NCI-H2171 (cell line): ENCODE results near the gene TRERF1.
"Not testable (repeated sequence)": the region's sequence is repeated elsewhere in the genome, so short reads cannot be mapped to it uniquely, and the experiment has no call there.

ENCODE experiments used
- DNase-seq: peaks from one replicate; lab custom pipeline; 2025; lab: John Stamatoyannopoulos, UW

TRERF1 gene, protein sequence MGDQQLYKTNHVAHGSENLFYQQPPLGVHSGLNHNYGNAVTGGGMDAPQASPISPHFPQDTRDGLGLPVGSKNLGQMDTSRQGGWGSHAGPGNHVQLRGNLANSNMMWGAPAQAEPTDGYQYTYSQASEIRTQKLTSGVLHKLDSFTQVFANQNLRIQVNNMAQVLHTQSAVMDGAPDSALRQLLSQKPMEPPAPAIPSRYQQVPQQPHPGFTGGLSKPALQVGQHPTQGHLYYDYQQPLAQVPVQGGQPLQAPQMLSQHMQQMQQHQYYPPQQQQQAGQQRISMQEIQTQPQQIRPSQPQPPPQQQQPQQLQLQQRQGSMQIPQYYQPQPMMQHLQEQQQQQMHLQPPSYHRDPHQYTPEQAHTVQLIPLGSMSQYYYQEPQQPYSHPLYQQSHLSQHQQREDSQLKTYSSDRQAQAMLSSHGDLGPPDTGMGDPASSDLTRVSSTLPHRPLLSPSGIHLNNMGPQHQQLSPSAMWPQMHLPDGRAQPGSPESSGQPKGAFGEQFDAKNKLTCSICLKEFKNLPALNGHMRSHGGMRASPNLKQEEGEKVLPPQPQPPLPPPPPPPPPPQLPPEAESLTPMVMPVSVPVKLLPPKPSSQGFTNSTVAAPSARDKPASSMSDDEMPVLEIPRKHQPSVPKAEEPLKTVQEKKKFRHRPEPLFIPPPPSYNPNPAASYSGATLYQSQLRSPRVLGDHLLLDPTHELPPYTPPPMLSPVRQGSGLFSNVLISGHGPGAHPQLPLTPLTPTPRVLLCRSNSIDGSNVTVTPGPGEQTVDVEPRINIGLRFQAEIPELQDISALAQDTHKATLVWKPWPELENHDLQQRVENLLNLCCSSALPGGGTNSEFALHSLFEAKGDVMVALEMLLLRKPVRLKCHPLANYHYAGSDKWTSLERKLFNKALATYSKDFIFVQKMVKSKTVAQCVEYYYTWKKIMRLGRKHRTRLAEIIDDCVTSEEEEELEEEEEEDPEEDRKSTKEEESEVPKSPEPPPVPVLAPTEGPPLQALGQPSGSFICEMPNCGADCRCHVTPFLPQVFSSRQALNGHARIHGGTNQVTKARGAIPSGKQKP (N-terminal part only)

DNA sequence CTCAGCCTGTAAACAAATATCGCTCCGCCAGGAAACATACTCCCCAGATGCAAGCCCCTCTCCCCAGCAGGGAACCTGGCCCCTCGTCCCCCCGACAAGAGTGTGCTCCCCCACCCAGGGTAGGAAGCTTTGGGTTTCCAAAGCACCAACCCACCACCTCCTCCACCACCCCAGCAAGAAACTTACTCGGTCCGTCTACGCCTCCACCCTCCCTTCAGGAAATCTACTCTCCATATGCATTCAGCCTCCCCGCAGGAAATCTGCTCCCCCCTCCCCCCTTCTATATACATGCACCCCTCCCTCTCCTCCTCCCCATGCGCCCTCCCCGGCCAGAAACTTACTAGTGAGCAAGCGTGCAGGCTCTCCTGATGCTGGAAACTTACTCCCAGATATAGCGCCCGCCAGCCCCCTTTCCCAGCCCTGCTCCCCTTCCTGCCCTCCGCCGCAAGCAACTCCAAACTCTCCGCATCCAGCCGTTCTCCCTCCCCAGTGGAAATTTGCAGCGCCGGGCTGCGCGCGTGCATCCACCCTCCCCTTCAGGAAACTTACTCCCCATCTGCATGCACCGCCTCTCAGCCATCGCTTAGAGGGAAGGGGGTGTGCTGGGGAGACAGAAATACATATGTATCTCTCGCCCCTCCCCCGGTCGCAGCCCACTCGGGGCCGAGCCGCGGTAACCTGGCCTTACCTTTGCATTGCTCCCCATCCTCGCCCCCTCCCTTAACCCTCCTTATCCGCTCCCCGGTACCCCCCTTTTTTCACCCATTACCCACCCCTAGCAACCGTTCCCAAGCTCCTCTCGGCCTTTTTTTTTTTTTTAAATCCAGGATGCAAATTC, at the start of gene TRERF1:
Gene TRERF1 (minus strand): TSS at position 594 of the 838 bp plus-strand sequence. CDS start 182,336 bp downstream, outside the sequence.
- DNase-seq: peak; percentile 88

- no peak for DNase-seq
These were observed 46.9 kb upstream of the TRERF1 start for GRCh38 chr6:42498473-42499128.

DNA sequence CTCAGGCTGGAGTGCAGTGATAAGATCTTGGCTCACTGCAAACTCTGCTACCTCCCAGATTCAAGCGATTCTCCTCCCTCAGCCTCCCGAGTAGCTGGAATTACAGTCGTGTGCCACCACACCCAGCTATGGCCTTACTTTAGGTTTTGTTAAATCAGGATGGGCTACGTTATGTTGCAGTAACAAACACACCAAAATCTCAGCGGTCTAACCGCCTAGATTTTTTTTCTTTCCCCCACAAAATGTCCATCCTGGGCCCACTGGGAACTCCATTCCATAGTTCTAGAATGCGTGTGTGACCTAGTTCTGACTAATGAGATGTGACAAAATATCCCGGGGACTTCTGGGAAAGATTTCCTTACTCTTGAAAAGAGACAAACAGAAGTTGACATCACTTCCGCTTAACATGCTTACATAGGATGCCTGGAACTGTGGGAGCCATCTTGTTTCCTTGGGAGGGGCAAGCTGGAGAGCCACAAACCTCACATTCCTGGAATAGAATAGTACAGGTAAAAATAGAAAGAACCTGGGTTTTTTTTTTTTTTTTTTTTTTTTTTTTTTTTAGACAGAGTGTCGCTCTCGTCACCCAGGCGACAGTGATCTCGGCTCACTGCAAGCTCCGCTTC, 42.3 kb upstream of the TRERF1 start:
- no peak for DNase-seq

DNA sequence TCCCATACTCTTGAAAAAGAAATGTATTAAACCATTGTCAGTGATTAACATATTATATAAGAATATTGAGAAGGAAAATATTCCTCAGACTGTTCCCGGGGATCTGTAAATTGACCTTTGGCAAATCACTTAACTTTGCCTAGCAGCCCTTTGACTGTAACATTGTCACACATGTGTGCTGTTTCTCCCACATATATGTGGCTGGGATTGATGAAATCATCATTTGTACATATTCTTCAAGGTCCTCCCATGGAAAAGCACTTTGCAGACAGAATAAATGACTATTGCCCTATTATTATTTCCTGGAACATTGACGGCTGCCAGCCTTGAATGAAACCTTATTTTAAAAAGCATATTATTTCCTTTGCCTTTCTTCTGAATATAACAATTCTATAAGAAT, 36.4 kb upstream of the TRERF1 start:
- DNase-seq: no peak

- DNase-seq: no peak
These were observed 32.5 kb upstream of the TRERF1 start for GRCh38 chr6:42484261-42484660.

DNA sequence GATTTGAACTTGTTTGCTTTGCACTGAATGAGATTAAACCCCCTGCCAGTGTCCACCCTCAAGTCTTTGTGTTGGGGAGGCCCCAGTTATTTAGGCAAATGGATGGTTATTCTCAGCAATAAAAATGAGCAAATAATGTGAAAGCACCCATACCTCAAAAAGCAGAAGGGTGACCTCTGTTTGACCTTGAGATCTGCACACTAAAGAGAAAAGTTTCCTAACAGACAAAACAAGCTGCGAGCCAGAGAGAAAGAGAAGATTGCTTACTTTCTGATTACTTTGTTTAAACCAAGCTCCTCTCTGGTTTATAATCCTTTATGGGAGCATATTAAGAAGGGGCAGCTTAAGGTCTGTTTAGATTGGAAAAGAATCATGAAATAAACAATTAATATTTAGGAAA, 30.4 kb upstream of the TRERF1 start:
- no peak for DNase-seq

DNA sequence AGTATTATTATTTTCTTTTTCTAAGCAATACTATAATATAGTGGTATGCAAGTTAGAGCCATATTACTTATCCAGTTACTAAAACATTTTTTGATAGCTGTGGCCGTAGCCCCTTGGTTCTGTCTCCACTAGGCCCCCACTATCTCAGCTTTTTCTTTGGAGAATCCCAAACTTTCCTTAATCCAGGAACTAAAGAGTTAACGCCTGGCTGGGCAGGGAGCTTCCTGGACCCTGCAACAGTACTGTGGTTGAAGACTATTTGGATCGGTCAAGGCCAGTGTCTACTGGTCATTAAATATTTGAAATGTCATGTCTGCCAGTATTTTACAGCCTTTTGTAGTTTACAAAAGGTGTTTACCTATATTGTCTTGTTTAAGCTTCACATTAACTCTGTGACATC, 20.0 kb upstream of the TRERF1 start:
- DNase-seq: no peak

DNA sequence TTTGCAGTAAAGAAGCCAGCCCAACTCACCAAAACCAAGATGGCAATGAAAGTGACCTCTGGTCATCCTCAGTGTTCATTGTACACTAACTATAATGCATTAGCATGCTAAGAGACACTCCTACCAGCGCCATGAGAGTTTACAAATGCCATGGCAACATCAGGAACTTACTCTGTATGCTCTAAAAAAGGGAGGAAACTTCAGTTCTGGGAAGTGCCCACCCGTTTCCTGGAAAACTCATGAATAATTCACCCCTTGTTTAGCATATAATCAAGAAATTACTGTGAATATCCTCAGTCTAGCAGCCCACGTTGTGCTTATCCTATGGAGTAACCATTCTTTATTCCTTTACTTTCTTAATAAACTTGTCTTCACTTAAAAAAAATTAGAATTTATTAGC, 19.4 kb upstream of the TRERF1 start:
- no peak for DNase-seq

GRCh38 chr6:42468273-42468672, 16.5 kb upstream of the TRERF1 start:
- no peak for DNase-seq

DNA sequence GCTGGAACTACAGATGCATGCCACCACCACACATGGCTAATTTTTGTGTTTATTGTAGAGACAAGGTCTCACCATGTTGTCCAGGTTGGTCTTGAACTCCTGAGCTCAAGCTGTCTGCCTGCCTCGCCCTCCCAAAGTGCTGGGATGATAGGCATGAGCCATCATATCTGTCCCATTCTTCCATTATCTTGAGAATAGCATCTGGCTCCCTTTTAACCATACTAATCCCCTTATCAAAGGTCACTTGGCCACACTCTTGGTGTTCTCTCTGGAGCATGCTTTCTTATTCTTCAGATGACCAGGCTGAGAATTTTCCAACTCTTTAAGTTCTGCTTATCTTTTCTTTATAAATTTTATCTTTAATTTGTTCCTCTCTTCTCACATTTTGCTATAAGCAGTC, 15.9 kb upstream of the TRERF1 start:
- no peak for DNase-seq

DNA sequence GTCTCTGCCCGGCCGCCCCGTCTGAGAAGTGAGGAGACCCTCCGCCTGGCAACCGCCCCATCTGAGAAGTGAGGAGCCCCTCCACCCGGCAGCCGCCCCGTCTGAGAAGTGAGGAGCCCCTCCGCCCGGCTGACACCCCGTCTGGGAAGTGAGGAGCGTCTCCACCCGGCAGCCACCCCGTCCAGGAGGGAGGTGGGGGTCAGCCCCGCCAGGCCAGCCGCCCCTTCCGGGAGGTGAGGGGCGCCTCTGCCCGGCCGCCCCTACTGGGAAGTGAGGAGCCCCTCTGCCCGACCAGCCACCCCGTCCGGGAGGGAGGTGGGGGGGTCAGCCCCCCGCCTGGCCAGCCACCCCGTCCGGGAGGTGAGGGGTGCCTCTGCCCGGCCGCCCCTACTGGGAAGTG, 14.7 kb upstream of the TRERF1 start:
- DNase-seq: not testable (repeated sequence)

DNA sequence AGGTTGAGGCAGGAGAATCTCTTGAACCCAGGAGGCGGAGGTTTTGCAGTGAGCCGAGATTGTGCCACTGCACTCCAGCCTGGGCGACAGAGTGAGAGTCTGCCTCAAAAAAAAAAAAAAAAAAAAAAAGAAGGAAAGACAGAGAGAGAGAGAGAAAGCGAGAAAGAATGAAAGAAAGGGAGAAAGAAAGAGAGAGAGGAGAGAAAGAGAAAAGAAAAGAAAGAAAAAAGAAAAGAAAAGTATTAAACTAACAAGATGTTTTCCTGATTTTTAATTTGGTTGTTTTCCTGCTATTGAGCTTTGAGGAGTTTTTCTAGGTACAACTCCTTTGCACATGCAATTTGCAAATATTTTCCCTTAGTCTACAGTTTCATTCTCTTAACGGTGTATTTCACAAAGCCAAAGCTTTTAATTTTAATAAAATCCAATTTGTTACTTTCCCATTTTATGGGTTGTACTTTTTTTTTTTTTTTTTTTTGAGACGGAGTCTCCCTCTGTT, 10.8 kb upstream of the TRERF1 start:
- no peak for DNase-seq

DNA sequence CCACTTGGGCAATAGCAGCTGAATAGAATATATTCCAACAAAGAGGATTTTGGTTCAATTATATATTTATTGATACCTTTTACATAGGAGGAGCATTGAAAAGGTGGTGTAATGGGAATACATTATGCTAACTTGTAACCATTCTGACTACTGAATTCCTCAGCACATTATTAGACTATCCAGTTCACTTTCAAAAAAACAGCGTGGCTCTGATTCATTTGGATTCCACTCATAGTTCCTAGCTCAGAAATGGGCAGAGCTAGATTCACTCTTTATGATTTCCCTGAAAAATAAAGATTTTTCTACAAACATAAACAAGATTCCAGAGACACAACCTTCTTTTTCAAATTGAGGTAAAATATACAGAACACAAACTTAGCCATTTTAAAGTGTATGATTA, 9.2 kb upstream of the TRERF1 start:
- DNase-seq: no peak

- DNase-seq: no peak
These were observed 8.2 kb upstream of the TRERF1 start for GRCh38 chr6:42459888-42460287.

GRCh38 chr6:42454428-42454791, 2.7 kb upstream of the TRERF1 start:
- DNase-seq: no peak

DNA sequence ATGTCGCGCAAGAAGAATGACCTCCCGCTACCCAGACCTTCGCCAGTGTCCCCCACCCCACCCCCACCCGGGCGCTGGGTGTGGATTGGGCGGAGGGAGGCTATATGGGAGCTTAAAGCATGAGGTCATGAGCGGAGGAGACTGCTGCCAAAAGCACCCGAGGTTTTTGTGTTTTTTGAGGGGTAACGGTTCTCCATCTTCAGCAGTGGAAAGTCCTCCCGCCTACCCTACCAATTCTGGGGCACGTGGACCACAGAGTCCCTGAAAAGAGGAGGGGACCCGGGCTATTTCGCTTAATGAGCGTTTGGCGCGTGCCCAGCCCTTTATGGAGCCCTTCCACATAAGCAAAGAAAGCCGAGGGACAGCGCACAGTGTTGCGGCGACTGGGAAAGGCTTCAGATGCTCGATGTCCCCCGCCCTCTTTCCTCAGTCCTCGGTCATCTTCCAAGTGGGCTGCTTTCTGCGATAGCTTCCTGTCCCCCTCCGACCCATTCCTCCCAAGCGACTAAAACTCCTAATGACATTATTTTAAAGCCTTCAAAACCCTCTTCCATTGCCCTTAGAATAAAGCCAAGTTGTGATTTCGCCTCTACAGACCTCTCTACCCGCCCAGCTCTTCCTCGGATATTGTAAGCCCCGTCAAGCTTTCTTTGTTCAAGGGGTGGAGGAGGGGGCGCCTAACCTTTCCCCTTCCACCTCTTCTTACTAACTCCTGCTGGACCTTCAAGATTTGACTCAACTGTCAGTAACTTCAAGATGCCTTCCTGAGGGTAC, 2.1 kb upstream of the TRERF1 start:
- no peak for DNase-seq

GRCh38 chr6:42453031-42453653, 1.4 kb upstream of the TRERF1 start:
- DNase-seq: peak; percentile 97

- no peak for DNase-seq
These were observed 675 bp upstream of the TRERF1 start for GRCh38 chr6:42452171-42453030.
